CD4-positive, alpha-beta T cell (primary cell): ENCODE measurements around the gene MED15. TPM values are rescaled to one million over a fixed set of nuclear protein-coding genes. Genes with fewer than 3 reads are reported as not detected.

Source experiments
- ATAC-seq: fragments of 200-7000 bp; cut with Tn5 transposase; one replicate; pipeline ENCODE4 v1.10.0; 2022; ENCODE audit warnings: mild to moderate bottlenecking; ENCODE audit not compliant: poor library complexity
- CTCF ChIA-PET: fragments of 350-600 bp; sonication (Branson Sonifier 250); formaldehyde crosslinking; loops from one replicate; lab custom pipeline; 2021; ENCODE audit warnings: antibody characterized with exemption, inconsistent platforms; lab: Charles Lee
- POLR2A ChIA-PET: fragments of 350-600 bp; sonication (Branson Sonifier 250); formaldehyde crosslinking; loops from one replicate; lab custom pipeline; 2021; ENCODE audit warnings: antibody characterized with exemption, inconsistent platforms; lab: Charles Lee
- DNase-seq, 14 experiments: peaks; one replicate each; pipeline ENCODE4 v3.0.0-alpha.2; 2013 to 2020; ENCODE audit warnings: mixed read lengths in 2 of 14
- H3K27ac ChIP-seq, 2 donors: one replicate each; pipeline versions ENCODE4 v1.5.1 to v1.7.0; 2013; ENCODE audit warnings: low read length in 2 of 2, low read depth in 1 of 2, mild to moderate bottlenecking in 1 of 2
- H3K27me3 ChIP-seq, 2 experiments: 1 replicate in 1 of 2; 2 replicates in 1 of 2; pipeline versions ENCODE4 v1.6.1 to v1.7.0; 2013; ENCODE audit warnings: low read length in 2 of 2, control low read depth in 1 of 2, mild to moderate bottlenecking in 1 of 2, moderate library complexity in 1 of 2; ENCODE audit not compliant: insufficient read depth in 2 of 2, control insufficient read depth in 1 of 2
- H3K36me3 ChIP-seq: one replicate; pipeline ENCODE4 v1.6.1; 2013; ENCODE audit warnings: low read length, control low read depth; ENCODE audit not compliant: insufficient read depth
- H3K4me1 ChIP-seq: one replicate; pipeline ENCODE4 v1.6.1; 2013; ENCODE audit warnings: low read length, control low read depth; ENCODE audit not compliant: insufficient read depth
- H3K4me3 ChIP-seq: one replicate; pipeline ENCODE4 v1.5.1; 2013; ENCODE audit warnings: mild to moderate bottlenecking, low read length, moderate library complexity
- H3K9me3 ChIP-seq, 2 experiments: 1 replicate in 1 of 2; 2 replicates in 1 of 2; pipeline versions ENCODE4 v1.6.1 to v1.7.0; 2013; ENCODE audit warnings: low read length in 2 of 2, mild to moderate bottlenecking in 2 of 2, control low read depth in 1 of 2, moderate library complexity in 1 of 2; ENCODE audit not compliant: control insufficient read depth in 1 of 2, insufficient read depth in 1 of 2
- H3K27ac Mint-ChIP-seq: one replicate; pipeline ENCODE4 v1.8.0; 2020; ENCODE audit warnings: mixed read lengths
- H3K27me3 Mint-ChIP-seq: one replicate; pipeline ENCODE4 v1.8.0; 2021; ENCODE audit warnings: mixed read lengths
- H3K36me3 Mint-ChIP-seq: one replicate; pipeline ENCODE4 v1.8.0; 2021; ENCODE audit warnings: low read depth, mixed read lengths
- H3K4me1 Mint-ChIP-seq: one replicate; pipeline ENCODE4 v1.8.0; 2021; ENCODE audit warnings: low read depth, mixed read lengths
- H3K4me3 Mint-ChIP-seq: one replicate; pipeline ENCODE4 v1.8.0; 2020; ENCODE audit warnings: mild to moderate bottlenecking, mixed read lengths
- H3K9me3 Mint-ChIP-seq: one replicate; pipeline ENCODE4 v1.8.0; 2020; ENCODE audit warnings: mixed read lengths
- intact Hi-C, 2 experiments: fragments of 100-400 bp; cut with DNase I in 1 of 2; cut with micrococcal nuclease in 1 of 2; formaldehyde crosslinking; loops; one replicate each; pipeline versions ENCODE4 v1.15.1 to v1.9.0; 2023 to 2025; cut with DNase I, micrococcal nuclease
- total RNA-seq, 174 experiments: library from RNA in 2 of 174; stranded (reverse) in 2 of 174; gene quantifications; one replicate each; pipeline ENCODE4 v1.2.3 and lab custom pipeline; 2021 to 2026
- TF ChIP-seq, protein P1 (sequence below): fragments of 200-600 bp; IDR thresholded peaks from one replicate; pipeline ENCODE4 v1.8.0; 2022; ENCODE audit warnings: antibody characterized with exemption, mild to moderate bottlenecking

Gene MED15
- total RNA-seq, 2 experiments from 2014 or later, result 181 to 191 TPM

DNA sequence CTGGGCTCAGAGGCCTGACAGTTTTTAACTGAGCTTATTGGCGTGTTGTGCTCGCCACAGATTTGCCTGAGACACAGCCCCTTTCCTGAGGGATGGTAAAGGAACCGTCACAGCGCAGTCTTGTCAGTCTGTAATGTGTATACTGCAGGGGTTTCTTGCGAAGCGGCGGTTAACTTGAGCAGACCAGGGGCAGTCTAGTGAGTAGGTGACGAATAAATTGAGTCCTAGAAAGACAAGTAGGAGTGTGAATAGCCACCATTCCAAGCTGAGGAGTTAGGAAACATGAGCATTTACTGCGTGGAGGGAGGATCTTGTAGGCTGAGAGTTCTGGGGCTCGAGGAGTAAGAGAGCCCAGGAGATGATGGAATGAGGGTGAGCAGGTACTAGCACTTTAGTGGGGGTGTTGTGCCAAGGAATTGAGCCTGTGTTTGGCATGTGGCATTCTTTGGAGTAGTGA, 1.4 kb downstream of the MED15 start:
- intact Hi-C loops, result loop anchor here (2.0 to 5.0 kb wide), 3 partner anchors 60 to 413 kb away; partner anchors contain the start of genes RANBP1 (in 1 of the 2) and TRMT2A (in 1 of the 2)
- peak overlapping the region; percentile 98 for H3K4me3 Mint-ChIP-seq
- POLR2A ChIA-PET, result interaction anchor here (1.5 to 5.6 kb wide), 8 partner anchors 15 to 79 kb away, joined by 4 to 60 read pairs (median 20); no protein-coding TSS in a partner anchor

DNA sequence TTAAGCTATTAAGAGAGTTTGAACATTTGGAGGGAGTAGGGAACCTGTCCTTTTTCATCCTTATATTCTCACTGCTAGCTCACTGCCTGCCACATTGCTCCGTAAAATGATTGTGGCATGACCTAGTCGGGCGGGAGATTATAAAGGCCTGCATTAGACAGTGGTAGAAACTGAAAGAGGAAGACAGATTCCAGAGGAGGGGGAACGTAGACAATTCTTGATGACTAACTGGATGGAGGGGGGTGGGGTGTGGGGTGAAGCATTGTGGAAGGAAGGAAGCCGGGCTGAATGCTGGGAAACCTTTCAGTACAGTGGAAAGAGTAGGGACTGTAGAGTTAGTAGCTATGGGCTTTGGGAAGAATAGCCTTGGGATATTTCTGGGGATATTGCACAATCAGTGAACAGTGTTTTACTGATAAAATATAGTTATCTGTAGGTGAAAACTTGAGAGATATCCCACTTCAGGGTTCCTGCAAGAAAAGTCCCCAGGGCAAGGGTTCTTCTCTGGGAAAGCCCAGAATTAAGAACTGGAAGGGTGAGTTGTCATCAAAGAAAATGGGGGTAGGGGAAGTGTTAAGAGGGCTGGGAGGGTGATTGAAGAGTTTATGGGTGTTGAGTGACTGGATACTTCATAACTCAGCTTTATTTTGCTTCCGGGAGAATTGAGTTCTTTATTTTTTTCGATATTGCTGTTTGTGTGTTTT, 2.1 kb downstream of the MED15 start:
- Mint-ChIP-seq H3K4me3 (peak overlapping the region; percentile 98), H3K36me3 (peaks cover 57% of the 10 kb centered on the region), H3K27ac (peak overlapping the region; percentile 94), H3K4me1 (peaks cover 64% of the 10 kb centered on the region), H3K27me3 (no peaks in the 10 kb centered on the region), H3K9me3 (no peaks in the 10 kb centered on the region)
- TF ChIP-seq, protein P1, sequence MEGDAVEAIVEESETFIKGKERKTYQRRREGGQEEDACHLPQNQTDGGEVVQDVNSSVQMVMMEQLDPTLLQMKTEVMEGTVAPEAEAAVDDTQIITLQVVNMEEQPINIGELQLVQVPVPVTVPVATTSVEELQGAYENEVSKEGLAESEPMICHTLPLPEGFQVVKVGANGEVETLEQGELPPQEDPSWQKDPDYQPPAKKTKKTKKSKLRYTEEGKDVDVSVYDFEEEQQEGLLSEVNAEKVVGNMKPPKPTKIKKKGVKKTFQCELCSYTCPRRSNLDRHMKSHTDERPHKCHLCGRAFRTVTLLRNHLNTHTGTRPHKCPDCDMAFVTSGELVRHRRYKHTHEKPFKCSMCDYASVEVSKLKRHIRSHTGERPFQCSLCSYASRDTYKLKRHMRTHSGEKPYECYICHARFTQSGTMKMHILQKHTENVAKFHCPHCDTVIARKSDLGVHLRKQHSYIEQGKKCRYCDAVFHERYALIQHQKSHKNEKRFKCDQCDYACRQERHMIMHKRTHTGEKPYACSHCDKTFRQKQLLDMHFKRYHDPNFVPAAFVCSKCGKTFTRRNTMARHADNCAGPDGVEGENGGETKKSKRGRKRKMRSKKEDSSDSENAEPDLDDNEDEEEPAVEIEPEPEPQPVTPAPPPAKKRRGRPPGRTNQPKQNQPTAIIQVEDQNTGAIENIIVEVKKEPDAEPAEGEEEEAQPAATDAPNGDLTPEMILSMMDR, result no peak
- H3K4me1 ChIP-seq, result peaks cover 60% of the 10 kb centered on the region
- ATAC-seq (peak; percentile 56), DNase-seq (peak in 12 of 14 experiments; percentile 24 to 81 (median 48))
- no peaks in the 10 kb centered on the region for H3K9me3 ChIP-seq
- intact Hi-C loops, result loop anchor here (2.0 to 5.0 kb wide), 3 partner anchors 59 to 413 kb away; partner anchors contain the start of genes RANBP1 (in 1 of the 2) and TRMT2A (in 1 of the 2)
- peaks cover 15% of the 10 kb centered on the region for H3K36me3 ChIP-seq
- peak overlapping the region; percentile 100 for H3K4me3 ChIP-seq
- CTCF ChIA-PET, result interaction anchor here (0.7 to 2.2 kb wide), 4 partner anchors 16 to 62 kb away, joined by 3 to 10 read pairs (median 5); no protein-coding TSS in a partner anchor
- no peaks in the 10 kb centered on the region for H3K27me3 ChIP-seq
- POLR2A ChIA-PET, result interaction anchor here (1.2 to 5.6 kb wide), 6 partner anchors 23 to 58 kb away, joined by 4 to 60 read pairs (median 38); no protein-coding TSS in a partner anchor
- H3K27ac ChIP-seq, result peak overlapping the region in 1 of 2 donors; percentile 56

More for the DNA sequence above, 1.4 kb downstream of the MED15 start:
- H3K4me1 ChIP-seq, result peaks cover 54% of the 10 kb centered on the region
- no peaks in the 10 kb centered on the region for H3K9me3 ChIP-seq
- Mint-ChIP-seq H3K27me3 (no peaks in the 10 kb centered on the region), H3K27ac (peak overlapping the region; percentile 94), H3K9me3 (no peaks in the 10 kb centered on the region), H3K36me3 (peaks cover 50% of the 10 kb centered on the region), H3K4me1 (peaks cover 57% of the 10 kb centered on the region)
- TF ChIP-seq, protein P1, result no peak
- CTCF ChIA-PET, result interaction anchor here (1.0 to 2.2 kb wide), 4 partner anchors 17 to 62 kb away, joined by 3 to 10 read pairs (median 5); no protein-coding TSS in a partner anchor
- no peaks in the 10 kb centered on the region for H3K27me3 ChIP-seq
- H3K4me3 ChIP-seq, result peak overlapping the region; percentile 100
- ATAC-seq (no peak), DNase-seq (no peak)
- H3K27ac ChIP-seq, result peak overlapping the region in 1 of 2 donors; percentile 56
- peaks cover 9% of the 10 kb centered on the region for H3K36me3 ChIP-seq

DNA sequence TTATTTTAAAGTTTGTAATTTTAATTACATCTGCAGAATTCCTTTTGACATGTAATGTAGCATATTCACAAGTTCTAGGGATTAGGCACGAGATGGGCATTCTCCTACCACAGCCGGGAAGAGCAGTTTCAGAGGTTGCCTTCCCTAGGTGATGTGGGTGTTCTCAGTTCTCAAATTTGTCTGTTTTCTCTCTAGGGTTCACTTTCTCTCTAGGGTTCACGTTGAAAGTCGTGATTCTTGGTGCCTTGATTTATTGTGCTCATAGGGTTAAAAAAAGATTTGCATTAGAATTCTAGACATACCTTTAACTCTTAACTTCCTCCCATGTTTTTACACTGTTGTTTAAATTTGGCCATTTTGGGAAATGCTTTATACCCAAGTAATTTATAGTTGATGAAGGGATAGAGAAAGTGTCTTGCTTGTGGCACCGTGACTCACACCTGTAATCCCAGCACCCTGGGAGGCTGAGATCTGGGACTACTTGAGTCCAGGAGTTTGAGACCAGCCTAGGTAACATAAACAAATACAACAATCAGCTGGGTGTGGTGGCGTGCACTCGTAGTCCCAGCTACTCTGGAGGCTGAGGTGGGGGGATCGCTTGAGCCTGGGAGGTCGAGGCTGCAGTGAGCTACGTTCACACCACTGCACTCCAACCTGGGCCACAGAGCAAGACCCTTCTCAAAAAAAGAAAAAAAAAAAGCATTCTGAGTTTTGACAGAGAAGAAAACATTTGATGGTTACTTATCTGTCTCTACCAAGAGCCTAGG, 3.6 kb downstream of the MED15 start:
- H3K9me3 Mint-ChIP-seq, result no peaks in the 10 kb centered on the region
- peaks cover 73% of the 10 kb centered on the region for H3K4me1 Mint-ChIP-seq
- H3K36me3 Mint-ChIP-seq, result peaks cover 67% of the 10 kb centered on the region
- peaks cover 23% of the 10 kb centered on the region for H3K36me3 ChIP-seq
- TF ChIP-seq, protein P1, result no peak
- intact Hi-C loops, result no loop called here
- no peak overlapping the region for H3K27ac ChIP-seq
- ChIA-PET CTCF (interaction anchor here (1.0 to 3.4 kb wide), 2 partner anchors 41 to 54 kb away, joined by 4 to 11 read pairs; no protein-coding TSS in a partner anchor), POLR2A (interaction anchor here (0.6 to 5.6 kb wide), 5 partner anchors 38 to 136 kb away, joined by 3 to 60 read pairs (median 9); no protein-coding TSS in a partner anchor)
- no peaks in the 10 kb centered on the region for H3K27me3 Mint-ChIP-seq
- no peaks in the 10 kb centered on the region for H3K27me3 ChIP-seq
- H3K9me3 ChIP-seq, result no peaks in the 10 kb centered on the region
- H3K27ac Mint-ChIP-seq, result peak overlapping the region; percentile 73
- ATAC-seq (no peak), DNase-seq (no peak)
- peaks cover 68% of the 10 kb centered on the region for H3K4me1 ChIP-seq
- no peak overlapping the region for H3K4me3 ChIP-seq
- peak overlapping the region; percentile 98 for H3K4me3 Mint-ChIP-seq
